GM10266 (cell line): ENCODE measurements around the gene SPATA33.
A peak's percentile ranks its signal among the peaks of the same experiment; 100 is the strongest.
"Not testable (repeated sequence)": the region's sequence is repeated elsewhere in the genome, so short reads cannot be mapped to it uniquely, and the experiment has no call there.

Source experiments
- DNase-seq: peaks from one replicate; pipeline ENCODE4 v3.0.0; 2012; ENCODE audit errors: extremely low spot score
- CTCF ChIP-seq: IDR thresholded peaks from 2 replicates; pipeline ENCODE4 v1.5.1; 2012; ENCODE audit warnings: mild to moderate bottlenecking, low read depth; ENCODE audit not compliant: control insufficient read depth, insufficient read depth; ENCODE audit errors: missing control alignments

Gene SPATA33

GRCh38 chr16:89693931-89694783, 36.5 kb downstream of the SPATA33 start:
- no peak for TF ChIP-seq CTCF
- DNase-seq: peak; percentile 20

- DNase-seq: not testable (repeated sequence)
Measured at GRCh38 chr16:89694784-89695085, 37.1 kb downstream of the SPATA33 start.

GRCh38 chr16:89695086-89695874, 37.6 kb downstream of the SPATA33 start:
- no peak for TF ChIP-seq CTCF
- DNase-seq: no peak

- no peak for TF ChIP-seq CTCF
- DNase-seq: no peak
Measured at GRCh38 chr16:89695875-89696669, 38.4 kb downstream of the SPATA33 start.

- TF ChIP-seq CTCF: no peak
- DNase-seq: peak; percentile 79
Measured at GRCh38 chr16:89696670-89697128, 39.1 kb downstream of the SPATA33 start.

- TF ChIP-seq CTCF: no peak
- no peak for DNase-seq
Measured at GRCh38 chr16:89697161-89697615, 39.6 kb downstream of the SPATA33 start.

- no peak for DNase-seq
- no peak for TF ChIP-seq CTCF
Measured at GRCh38 chr16:89697616-89698331, 40.1 kb downstream of the SPATA33 start.

GRCh38 chr16:89698717-89699116, 41.1 kb downstream of the SPATA33 start:
- not testable (repeated sequence) for DNase-seq

- not testable (repeated sequence) for DNase-seq
Measured at GRCh38 chr16:89699629-89700099, 42.0 kb downstream of the SPATA33 start.
